Measurements from ENCODE around the gene LDB2. TPM values are rescaled to one million over a fixed set of nuclear protein-coding genes. Genes with fewer than 3 reads are reported as not detected.
A peak's percentile ranks its signal among the peaks of the same experiment; 100 is the strongest.

LDB2 gene
- total RNA-seq, 2 donors from 2014 or later: 31.0 to 34.1 TPM

DNA sequence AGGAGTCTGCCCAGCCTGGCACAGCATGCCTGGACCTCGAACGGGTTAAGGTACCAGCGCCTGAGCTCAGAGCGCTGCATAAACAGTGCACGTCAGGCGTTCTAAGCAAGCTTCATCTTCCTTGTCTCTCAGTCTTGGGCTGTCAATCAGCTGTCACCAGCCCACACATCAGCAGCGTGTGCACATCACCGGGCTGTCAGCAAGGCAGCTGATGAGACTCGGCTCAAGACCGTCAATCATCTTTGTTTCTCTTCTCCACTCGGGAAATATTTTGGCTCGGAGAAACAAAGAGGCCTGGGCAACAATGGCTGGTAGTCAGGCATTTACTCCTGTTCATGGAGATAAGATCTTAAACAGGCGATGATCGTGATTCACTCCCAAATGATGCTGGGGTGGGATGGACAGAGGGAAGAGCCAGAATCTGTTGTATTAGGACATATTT lies 141.3 kb downstream of the LDB2 start:
- DNase-seq (ENCODE audit: low spot score) (no peak), ATAC-seq (ENCODE audit: insufficient number of reproducible peaks, low FRiP score, low read depth) (no peak)
- Histone ChIP-seq H3K9me3 (no peaks in the 10 kb centered on the region), H3K4me1 (ENCODE audit: control insufficient read depth in 1 of 2, low read depth in 2 of 2) (peaks cover 0 to 6% of the 10 kb centered on the region in 2 donors), H3K36me3 (no peaks in the 10 kb centered on the region), H3K27me3 (replicated peaks; ENCODE audit: insufficient read depth) (no peaks in the 10 kb centered on the region), H3K4me3 (peak overlapping the region; percentile 55), H3K27ac (no peak overlapping the region)
- TF ChIP-seq, protein P1, sequence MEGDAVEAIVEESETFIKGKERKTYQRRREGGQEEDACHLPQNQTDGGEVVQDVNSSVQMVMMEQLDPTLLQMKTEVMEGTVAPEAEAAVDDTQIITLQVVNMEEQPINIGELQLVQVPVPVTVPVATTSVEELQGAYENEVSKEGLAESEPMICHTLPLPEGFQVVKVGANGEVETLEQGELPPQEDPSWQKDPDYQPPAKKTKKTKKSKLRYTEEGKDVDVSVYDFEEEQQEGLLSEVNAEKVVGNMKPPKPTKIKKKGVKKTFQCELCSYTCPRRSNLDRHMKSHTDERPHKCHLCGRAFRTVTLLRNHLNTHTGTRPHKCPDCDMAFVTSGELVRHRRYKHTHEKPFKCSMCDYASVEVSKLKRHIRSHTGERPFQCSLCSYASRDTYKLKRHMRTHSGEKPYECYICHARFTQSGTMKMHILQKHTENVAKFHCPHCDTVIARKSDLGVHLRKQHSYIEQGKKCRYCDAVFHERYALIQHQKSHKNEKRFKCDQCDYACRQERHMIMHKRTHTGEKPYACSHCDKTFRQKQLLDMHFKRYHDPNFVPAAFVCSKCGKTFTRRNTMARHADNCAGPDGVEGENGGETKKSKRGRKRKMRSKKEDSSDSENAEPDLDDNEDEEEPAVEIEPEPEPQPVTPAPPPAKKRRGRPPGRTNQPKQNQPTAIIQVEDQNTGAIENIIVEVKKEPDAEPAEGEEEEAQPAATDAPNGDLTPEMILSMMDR (IDR thresholded peaks at IDR 0.05): no peak

DNA sequence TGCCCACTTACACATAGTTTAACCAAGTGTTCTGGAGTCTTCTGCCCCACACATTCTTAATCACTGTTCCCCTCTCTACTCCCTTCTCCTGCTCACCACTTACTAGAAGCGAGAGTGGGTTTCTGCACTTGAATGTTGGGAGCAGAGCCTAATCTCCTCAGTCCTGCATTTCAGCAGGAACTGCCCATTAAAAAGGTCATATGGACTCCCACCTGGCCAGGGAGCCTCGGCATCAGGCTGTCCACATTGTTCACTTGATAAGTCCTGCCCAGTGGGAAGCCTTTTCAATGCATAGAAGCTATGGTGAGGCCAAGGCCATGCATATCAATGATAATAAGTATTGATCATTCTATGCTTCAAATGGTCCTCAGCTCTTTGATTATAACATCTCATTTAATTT lies 144.3 kb downstream of the LDB2 start:
- ATAC-seq (ENCODE audit: insufficient number of reproducible peaks, low FRiP score, low read depth) (no peak), DNase-seq (ENCODE audit: low spot score) (no peak)
- Histone ChIP-seq H3K36me3 (no peaks in the 10 kb centered on the region), H3K4me3 (no peak overlapping the region), H3K9me3 (no peaks in the 10 kb centered on the region), H3K4me1 (ENCODE audit: control insufficient read depth in 1 of 2, low read depth in 2 of 2) (peaks cover 0 to 6% of the 10 kb centered on the region in 2 donors), H3K27ac (no peak overlapping the region), H3K27me3 (replicated peaks; ENCODE audit: insufficient read depth) (no peaks in the 10 kb centered on the region)
- TF ChIP-seq, protein P1 (IDR thresholded peaks at IDR 0.05): no peak

DNA sequence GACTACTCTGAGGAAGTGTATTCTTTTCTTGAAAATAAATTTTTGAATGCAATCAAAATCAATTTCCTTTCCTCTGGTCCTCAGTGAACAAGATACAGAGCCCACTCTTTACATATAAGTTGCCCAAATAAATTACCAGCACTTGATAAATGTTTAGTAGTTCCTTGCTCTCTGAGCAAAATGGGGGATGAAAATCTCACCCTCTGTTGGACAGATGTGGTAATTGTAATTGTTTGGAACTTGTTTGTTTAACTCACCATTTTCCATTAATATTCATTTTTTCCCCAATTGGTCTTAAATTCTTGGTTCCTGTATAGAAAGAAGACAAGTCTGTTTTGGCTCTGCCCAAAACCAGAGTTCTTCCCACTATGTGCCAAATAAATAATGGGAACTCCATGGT lies 146.3 kb downstream of the LDB2 start:
- H3K4me1 ChIP-seq (ENCODE audit: control insufficient read depth in 1 of 2, low read depth in 2 of 2): peaks cover 0 to 2% of the 10 kb centered on the region in 2 donors
- no peak for DNase-seq (ENCODE audit: low spot score)
- H3K27me3 ChIP-seq (replicated peaks; ENCODE audit: insufficient read depth): no peaks in the 10 kb centered on the region
- no peak overlapping the region for H3K4me3 ChIP-seq
- ATAC-seq (ENCODE audit: insufficient number of reproducible peaks, low FRiP score, low read depth): no peak
- H3K9me3 ChIP-seq: no peaks in the 10 kb centered on the region
- TF ChIP-seq, protein P1 (IDR thresholded peaks at IDR 0.05): no peak
- H3K27ac ChIP-seq: no peak overlapping the region
- H3K36me3 ChIP-seq: no peaks in the 10 kb centered on the region

DNA sequence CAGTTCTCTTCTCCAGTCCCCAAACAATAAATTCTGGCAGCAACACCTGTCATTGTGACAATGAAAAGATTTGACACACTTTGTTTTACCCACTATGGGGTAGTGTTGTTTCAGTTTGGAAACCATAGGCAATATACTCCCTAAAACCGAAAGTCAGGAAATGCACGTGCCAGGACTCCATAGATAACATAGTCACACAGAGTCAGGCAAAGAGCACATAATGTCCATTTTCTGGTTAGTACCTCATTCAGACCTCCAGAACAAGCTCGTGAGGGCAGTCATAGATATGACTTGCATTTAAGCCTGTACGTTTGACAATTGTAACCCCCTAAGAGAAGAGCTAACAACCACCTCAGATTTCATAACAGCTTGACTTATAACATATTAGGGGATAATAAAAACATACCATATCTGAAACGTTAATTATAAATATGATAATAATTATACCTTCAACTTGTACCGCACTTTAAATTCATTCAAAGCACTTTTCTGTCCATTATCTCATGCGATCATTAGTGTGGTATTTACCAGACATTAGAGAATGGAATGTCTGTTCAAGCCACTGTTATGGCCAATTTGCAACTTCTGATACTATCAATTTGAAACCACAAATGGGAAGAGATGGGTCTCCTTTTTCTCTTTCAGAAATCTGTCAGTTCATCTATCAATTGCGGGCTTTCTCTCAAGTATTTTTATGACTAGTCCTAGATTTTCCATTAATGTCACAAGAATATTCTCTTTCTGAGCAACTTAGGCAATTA lies 147.4 kb downstream of the LDB2 start:
- no peak for ATAC-seq (ENCODE audit: insufficient number of reproducible peaks, low FRiP score, low read depth)
- TF ChIP-seq, protein P1 (IDR thresholded peaks at IDR 0.05): no peak

DNA sequence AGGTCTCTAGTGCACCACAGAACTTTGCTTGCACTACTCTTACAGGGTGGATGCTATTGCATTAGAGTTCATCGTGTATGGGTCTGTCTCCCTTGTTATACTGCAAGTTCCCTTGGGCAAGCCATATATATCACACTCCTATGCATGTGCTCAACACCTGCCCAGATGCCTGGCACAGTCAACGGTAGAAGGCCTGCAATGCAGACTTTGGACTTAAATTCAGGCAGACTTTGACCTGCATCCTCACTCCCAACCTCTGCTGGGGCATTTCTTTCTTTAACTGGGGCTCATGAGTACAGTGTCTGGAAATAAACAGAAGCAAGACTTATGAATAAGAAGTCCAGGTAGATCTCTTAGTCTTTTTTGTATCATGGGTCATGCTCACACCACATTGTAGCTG lies 148.2 kb downstream of the LDB2 start:
- no peaks in the 10 kb centered on the region for H3K9me3 ChIP-seq
- H3K27me3 ChIP-seq (replicated peaks; ENCODE audit: insufficient read depth): no peaks in the 10 kb centered on the region
- H3K27ac ChIP-seq: no peak overlapping the region
- ATAC-seq (ENCODE audit: insufficient number of reproducible peaks, low FRiP score, low read depth): no peak
- no peak for DNase-seq (ENCODE audit: low spot score)
- H3K4me3 ChIP-seq: no peak overlapping the region
- TF ChIP-seq, protein P1 (IDR thresholded peaks at IDR 0.05): no peak
- peaks cover under 1 to 3% of the 10 kb centered on the region in 2 donors for H3K4me1 ChIP-seq (ENCODE audit: control insufficient read depth in 1 of 2, low read depth in 2 of 2)
- no peaks in the 10 kb centered on the region for H3K36me3 ChIP-seq

More for the DNA sequence above, 147.4 kb downstream of the LDB2 start:
- Histone ChIP-seq H3K9me3 (no peaks in the 10 kb centered on the region), H3K4me3 (no peak overlapping the region), H3K4me1 (ENCODE audit: control insufficient read depth in 1 of 2, low read depth in 2 of 2) (no peaks in the 10 kb centered on the region), H3K36me3 (no peaks in the 10 kb centered on the region), H3K27ac (no peak overlapping the region), H3K27me3 (replicated peaks; ENCODE audit: insufficient read depth) (no peaks in the 10 kb centered on the region)
- no peak for DNase-seq (ENCODE audit: low spot score)
